ENCODE results near the gene EGFR. TPM values are rescaled to one million over a fixed set of nuclear protein-coding genes. Genes with fewer than 3 reads are reported as not detected.

The EGFR gene
- total RNA-seq, 4 donors from 2014 or later, result 36.4 to 73.6 (median 38.7) TPM

- H3K36me3 ChIP-seq, result no peaks in the 10 kb centered on the region
- no peak overlapping the region for H3K27ac ChIP-seq
- no peak for DNase-seq
These were observed 193.4 kb downstream of the EGFR start for GRCh38 chr7:55212176-55212575.

GRCh38 chr7:55212838-55213237 is 194.0 kb downstream of the EGFR start:
- Histone ChIP-seq H3K27ac (no peak overlapping the region), H3K27me3 (no peaks in the 10 kb centered on the region), H3K9me3 (no peaks in the 10 kb centered on the region), H3K4me3 (no peak overlapping the region), H3K4me1 (no peaks in the 10 kb centered on the region), H3K36me3 (no peaks in the 10 kb centered on the region)
- no peak for DNase-seq
- TF ChIP-seq POLR2A (IDR thresholded peaks at IDR 0.05) (no peak), CTCF (IDR thresholded peaks at IDR 0.05) (no peak)
- intact Hi-C loops (cut with DNase I; ENCODE audit: low total_unique reads), result no loop called here

More at GRCh38 chr7:55212176-55212575, 193.4 kb downstream of the EGFR start:
- no peak for TF ChIP-seq POLR2A (IDR thresholded peaks at IDR 0.05)
- no peak for TF ChIP-seq CTCF (IDR thresholded peaks at IDR 0.05)
- Histone ChIP-seq H3K9me3 (no peaks in the 10 kb centered on the region), H3K4me1 (no peaks in the 10 kb centered on the region), H3K4me3 (no peak overlapping the region), H3K27me3 (no peaks in the 10 kb centered on the region)
- intact Hi-C loops (cut with DNase I; ENCODE audit: low total_unique reads), result no loop called here

GRCh38 chr7:55214707-55215106 is 195.9 kb downstream of the EGFR start:
- Histone ChIP-seq H3K4me3 (no peak overlapping the region), H3K27me3 (no peaks in the 10 kb centered on the region), H3K4me1 (no peaks in the 10 kb centered on the region), H3K36me3 (no peaks in the 10 kb centered on the region), H3K9me3 (no peaks in the 10 kb centered on the region), H3K27ac (no peak overlapping the region)
- intact Hi-C loops (cut with DNase I; ENCODE audit: low total_unique reads), result no loop called here
- no peak for DNase-seq
- TF ChIP-seq POLR2A (IDR thresholded peaks at IDR 0.05) (no peak), CTCF (IDR thresholded peaks at IDR 0.05) (no peak)

GRCh38 chr7:55223023-55223422 is 204.2 kb downstream of the EGFR start:
- H3K4me1 ChIP-seq, result no peaks in the 10 kb centered on the region
- H3K9me3 ChIP-seq, result no peaks in the 10 kb centered on the region
- TF ChIP-seq CTCF (IDR thresholded peaks at IDR 0.05) (no peak), POLR2A (IDR thresholded peaks at IDR 0.05) (no peak)
- no peak for DNase-seq
- intact Hi-C loops (cut with DNase I; ENCODE audit: low total_unique reads), result no loop called here
- no peaks in the 10 kb centered on the region for H3K27me3 ChIP-seq
- H3K27ac ChIP-seq, result no peak overlapping the region
- no peaks in the 10 kb centered on the region for H3K36me3 ChIP-seq
- H3K4me3 ChIP-seq, result no peak overlapping the region

- H3K36me3 ChIP-seq, result no peaks in the 10 kb centered on the region
- no peak for DNase-seq
- intact Hi-C loops (cut with DNase I; ENCODE audit: low total_unique reads), result no loop called here
- no peak overlapping the region for H3K4me3 ChIP-seq
- no peaks in the 10 kb centered on the region for H3K27me3 ChIP-seq
- no peak overlapping the region for H3K27ac ChIP-seq
- no peaks in the 10 kb centered on the region for H3K9me3 ChIP-seq
- no peak for TF ChIP-seq CTCF (IDR thresholded peaks at IDR 0.05)
- no peak for TF ChIP-seq POLR2A (IDR thresholded peaks at IDR 0.05)
- no peaks in the 10 kb centered on the region for H3K4me1 ChIP-seq
These were observed 205.3 kb downstream of the EGFR start for GRCh38 chr7:55224111-55224510.

Measured in uterus (tissue), 4 donors.